Measurements from ENCODE around the gene GABBR2. TPM values are rescaled to one million over a fixed set of nuclear protein-coding genes. Genes with fewer than 3 reads are reported as not detected.

The GABBR2 gene
- total and polyA plus RNA-seq, 2 donors (not counting 1 experiment from before 2014, with no cell fraction given): 0.03 TPM; not detected in 1

DNA sequence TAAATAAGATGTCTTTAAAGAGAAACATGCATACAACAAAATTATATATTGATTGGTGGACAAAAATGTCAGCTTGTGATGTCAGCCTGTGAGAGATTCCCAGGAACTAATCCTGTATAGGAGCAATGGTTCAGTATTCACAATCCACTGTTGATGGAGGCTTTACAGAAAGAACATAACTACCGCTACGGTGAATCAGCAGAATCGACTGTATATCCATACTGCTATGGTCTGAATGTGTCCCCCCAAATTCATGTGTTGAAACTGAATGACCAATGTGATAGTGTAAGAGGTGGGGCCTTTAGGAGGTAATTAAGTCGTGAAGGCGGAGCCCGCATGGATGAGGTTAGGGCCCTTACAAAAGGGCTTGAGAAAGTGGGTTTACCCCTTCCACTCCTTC lies 412.9 kb downstream of the GABBR2 start:
- Histone ChIP-seq H3K27me3 (replicated peaks in 1 of 4; ENCODE audit: control extremely low read depth in 1 of 4, control insufficient read depth in 3 of 4, insufficient read depth in 4 of 4, low read length in 3 of 4) (peaks cover 0 to 4% (median 0%) of the 10 kb centered on the region in 4 experiments), H3K4me2 (replicated peaks; ENCODE audit: low read depth, low read length, poor library complexity, severe bottlenecking) (no peak overlapping the region), H3K9ac (ENCODE audit: low read length) (no peak overlapping the region), H3K27ac (ENCODE audit: low read length in 2 of 2) (no peak overlapping the region), H3K79me2 (ENCODE audit: control insufficient read depth, insufficient read depth, low read length) (no peaks in the 10 kb centered on the region), H3K36me3 (replicated peaks in 1 of 2; ENCODE audit: control extremely low read depth in 1 of 2, control insufficient read depth in 1 of 2, extremely low read depth in 1 of 2, insufficient read depth in 2 of 2, low read length in 1 of 2) (no peaks in the 10 kb centered on the region), H2AFZ (ENCODE audit: insufficient read depth, low read depth, low read length, poor library complexity, severe bottlenecking) (no peak overlapping the region), H3K4me1 (ENCODE audit: control insufficient read depth in 2 of 2, insufficient read depth in 2 of 2, low read length in 2 of 2) (no peaks in the 10 kb centered on the region), H3K9me3 (ENCODE audit: control extremely low read depth in 1 of 3, control insufficient read depth in 2 of 3, insufficient read depth in 1 of 3, low read length in 2 of 3) (no peaks in the 10 kb centered on the region), H4K20me1 (ENCODE audit: control insufficient read depth, insufficient read depth, low read length, poor library complexity, severe bottlenecking) (no peaks in the 10 kb centered on the region), H3K4me3 (ENCODE audit: control extremely low read depth in 1 of 5, extremely low read depth in 1 of 5, insufficient read depth in 1 of 5, low read depth in 2 of 5, low read length in 4 of 5) (no peak overlapping the region)
- peaks cover 11% of the 10 kb centered on the region for H3K27me3 Mint-ChIP-seq
- intact Hi-C loops (cut with micrococcal nuclease): no loop called here
- ChIA-PET CTCF (no interaction called here), POLR2A (no interaction called here)
- WGBS (ENCODE audit: insufficient coverage): 95% methylated on average over 4 of the region's 6 CpGs
- H3K4me1 Mint-ChIP-seq: no peaks in the 10 kb centered on the region
- ATAC-seq (ENCODE audit: low read depth) (no peak), DNase-seq (no peak)
- no peak overlapping the region for H3K27ac Mint-ChIP-seq
- H3K4me3 Mint-ChIP-seq: no peak overlapping the region
- TF ChIP-seq, protein P1, sequence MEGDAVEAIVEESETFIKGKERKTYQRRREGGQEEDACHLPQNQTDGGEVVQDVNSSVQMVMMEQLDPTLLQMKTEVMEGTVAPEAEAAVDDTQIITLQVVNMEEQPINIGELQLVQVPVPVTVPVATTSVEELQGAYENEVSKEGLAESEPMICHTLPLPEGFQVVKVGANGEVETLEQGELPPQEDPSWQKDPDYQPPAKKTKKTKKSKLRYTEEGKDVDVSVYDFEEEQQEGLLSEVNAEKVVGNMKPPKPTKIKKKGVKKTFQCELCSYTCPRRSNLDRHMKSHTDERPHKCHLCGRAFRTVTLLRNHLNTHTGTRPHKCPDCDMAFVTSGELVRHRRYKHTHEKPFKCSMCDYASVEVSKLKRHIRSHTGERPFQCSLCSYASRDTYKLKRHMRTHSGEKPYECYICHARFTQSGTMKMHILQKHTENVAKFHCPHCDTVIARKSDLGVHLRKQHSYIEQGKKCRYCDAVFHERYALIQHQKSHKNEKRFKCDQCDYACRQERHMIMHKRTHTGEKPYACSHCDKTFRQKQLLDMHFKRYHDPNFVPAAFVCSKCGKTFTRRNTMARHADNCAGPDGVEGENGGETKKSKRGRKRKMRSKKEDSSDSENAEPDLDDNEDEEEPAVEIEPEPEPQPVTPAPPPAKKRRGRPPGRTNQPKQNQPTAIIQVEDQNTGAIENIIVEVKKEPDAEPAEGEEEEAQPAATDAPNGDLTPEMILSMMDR (IDR thresholded peaks at IDR 0.05): no peak
- no peak for TF ChIP-seq EZH2 (IDR thresholded peaks at IDR 0.05; ENCODE audit: borderline replicate concordance, insufficient read depth, low read depth, low read length, poor library complexity, severe bottlenecking)
- no peaks in the 10 kb centered on the region for H3K9me3 Mint-ChIP-seq (ENCODE audit: insufficient read depth)

DNA sequence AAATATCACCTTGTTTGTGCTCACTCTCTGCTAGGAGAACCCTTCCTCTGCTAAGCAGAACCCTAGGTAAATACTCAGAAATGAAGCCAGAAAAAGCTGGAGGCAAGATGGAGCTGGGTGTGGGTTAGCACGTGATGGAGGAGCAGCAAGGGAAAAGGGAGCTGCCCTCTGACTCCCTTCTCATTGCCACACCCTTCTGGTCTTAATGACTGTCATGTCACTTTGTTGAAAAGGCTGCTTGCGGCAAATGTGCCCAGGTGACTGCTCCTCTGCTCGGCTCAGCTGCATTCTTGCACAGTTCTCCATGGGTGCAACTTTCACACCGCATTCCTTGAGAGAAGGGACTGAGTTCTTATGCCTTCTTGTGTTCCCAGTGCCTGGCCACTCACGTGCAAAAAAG lies 416.9 kb downstream of the GABBR2 start:
- H3K27me3 Mint-ChIP-seq: peaks cover 8% of the 10 kb centered on the region
- H3K4me3 Mint-ChIP-seq: no peak overlapping the region
- WGBS (ENCODE audit: insufficient coverage): 81% methylated on average over 3 of the region's 5 CpGs
- no peak for ATAC-seq (ENCODE audit: low read depth)
- no peak overlapping the region for H3K27ac Mint-ChIP-seq
- Histone ChIP-seq H3K27ac (ENCODE audit: low read length in 2 of 2) (no peak overlapping the region), H3K36me3 (replicated peaks in 1 of 2; ENCODE audit: control extremely low read depth in 1 of 2, control insufficient read depth in 1 of 2, extremely low read depth in 1 of 2, insufficient read depth in 2 of 2, low read length in 1 of 2) (no peaks in the 10 kb centered on the region), H3K9ac (ENCODE audit: low read length) (no peak overlapping the region), H3K9me3 (ENCODE audit: control extremely low read depth in 1 of 3, control insufficient read depth in 2 of 3, insufficient read depth in 1 of 3, low read length in 2 of 3) (no peaks in the 10 kb centered on the region), H2AFZ (ENCODE audit: insufficient read depth, low read depth, low read length, poor library complexity, severe bottlenecking) (no peak overlapping the region), H3K79me2 (ENCODE audit: control insufficient read depth, insufficient read depth, low read length) (no peaks in the 10 kb centered on the region), H4K20me1 (ENCODE audit: control insufficient read depth, insufficient read depth, low read length, poor library complexity, severe bottlenecking) (no peaks in the 10 kb centered on the region), H3K4me2 (replicated peaks; ENCODE audit: low read depth, low read length, poor library complexity, severe bottlenecking) (no peak overlapping the region), H3K4me1 (ENCODE audit: control insufficient read depth in 2 of 2, insufficient read depth in 2 of 2, low read length in 2 of 2) (no peaks in the 10 kb centered on the region), H3K4me3 (ENCODE audit: control extremely low read depth in 1 of 5, extremely low read depth in 1 of 5, insufficient read depth in 1 of 5, low read depth in 2 of 5, low read length in 4 of 5) (no peak overlapping the region), H3K27me3 (replicated peaks in 1 of 4; ENCODE audit: control extremely low read depth in 1 of 4, control insufficient read depth in 3 of 4, insufficient read depth in 4 of 4, low read length in 3 of 4) (peaks cover 0 to 4% (median 0%) of the 10 kb centered on the region in 4 experiments)
- no peaks in the 10 kb centered on the region for H3K9me3 Mint-ChIP-seq (ENCODE audit: insufficient read depth)
- DNase-seq: no peak
- TF ChIP-seq, protein P1 (IDR thresholded peaks at IDR 0.05): no peak
- no peak for TF ChIP-seq EZH2 (IDR thresholded peaks at IDR 0.05; ENCODE audit: borderline replicate concordance, insufficient read depth, low read depth, low read length, poor library complexity, severe bottlenecking)
- POLR2A ChIA-PET: no interaction called here
- intact Hi-C loops (cut with micrococcal nuclease): no loop called here
- CTCF ChIA-PET: no interaction called here
- no peaks in the 10 kb centered on the region for H3K4me1 Mint-ChIP-seq

Data from B cell (primary cell).